ENCODE measurements around the gene KLHDC3.
A peak's percentile ranks its signal among the peaks of the same experiment; 100 is the strongest.

The KLHDC3 gene

GRCh38 chr6:43060034-43060754 lies 46.1 kb downstream of the KLHDC3 start:
- no peak for DNase-seq

- DNase-seq = no peak
These were observed 46.9 kb downstream of the KLHDC3 start for GRCh38 chr6:43060755-43061633.

GRCh38 chr6:43061861-43062260 lies 47.8 kb downstream of the KLHDC3 start:
- no peak for DNase-seq

- DNase-seq = no peak
These were observed 48.8 kb downstream of the KLHDC3 start for GRCh38 chr6:43062818-43063217.

- DNase-seq = peak; percentile 88
These were observed 56.1 kb downstream of the KLHDC3 start for GRCh38 chr6:43070028-43070632.
